NOMO-1 (cell line): ENCODE data around the gene SLC23A1.
"Not testable (repeated sequence)": the region's sequence is repeated elsewhere in the genome, so short reads cannot be mapped to it uniquely, and the experiment has no call there.

Experiments used
- DNase-seq, 2 experiments: peaks; one replicate each; lab custom pipeline; 2025; ENCODE audit not compliant: unreplicated experiment in 2 of 2; lab: John Stamatoyannopoulos, UW

SLC23A1 gene

GRCh38 chr5:139383275-139383992, at the start of gene SLC23A1:
SLC23A1 (minus strand) TSS chr5:139383297; CDS start chr5:139383253, 44 bp downstream.
- no peak for DNase-seq

DNA sequence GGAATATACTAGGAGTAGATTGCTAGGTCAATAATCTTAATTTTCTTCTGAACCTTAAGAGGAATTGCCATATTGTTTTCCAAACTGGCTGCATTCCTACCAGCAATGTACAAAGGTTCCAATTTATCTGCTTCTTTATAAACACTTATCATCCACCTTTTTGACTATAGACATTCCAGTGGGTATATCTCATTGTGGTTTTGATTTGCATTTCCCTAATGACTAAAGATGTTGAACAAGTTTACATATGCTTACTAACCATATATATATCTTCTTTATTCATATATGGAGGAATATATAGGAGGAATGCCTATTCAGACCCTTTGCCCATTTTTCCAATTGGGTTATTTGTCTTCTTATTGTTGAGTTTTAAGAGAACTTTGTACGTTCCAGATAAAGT, 48.6 kb upstream of the SLC23A1 start:
- no peak for DNase-seq

DNA sequence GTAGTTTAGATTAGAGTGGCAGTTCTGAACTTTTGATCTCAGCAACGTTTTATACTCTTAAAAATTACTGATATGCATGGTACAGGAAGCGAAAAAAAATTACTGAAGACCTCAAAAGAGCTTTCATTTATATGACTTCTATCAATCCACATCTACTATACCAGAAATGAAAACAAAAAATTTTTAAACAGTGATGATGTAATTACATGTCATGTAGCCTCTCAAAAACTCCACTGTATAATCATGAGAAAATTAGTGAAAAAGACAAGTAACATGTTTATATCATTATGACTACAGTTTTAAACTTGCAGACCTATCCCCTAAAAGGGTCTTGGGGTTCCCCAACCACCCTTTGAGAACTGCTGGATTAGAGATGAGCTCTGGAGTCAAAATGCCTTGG, 46.9 kb upstream of the SLC23A1 start:
- DNase-seq: no peak

DNA sequence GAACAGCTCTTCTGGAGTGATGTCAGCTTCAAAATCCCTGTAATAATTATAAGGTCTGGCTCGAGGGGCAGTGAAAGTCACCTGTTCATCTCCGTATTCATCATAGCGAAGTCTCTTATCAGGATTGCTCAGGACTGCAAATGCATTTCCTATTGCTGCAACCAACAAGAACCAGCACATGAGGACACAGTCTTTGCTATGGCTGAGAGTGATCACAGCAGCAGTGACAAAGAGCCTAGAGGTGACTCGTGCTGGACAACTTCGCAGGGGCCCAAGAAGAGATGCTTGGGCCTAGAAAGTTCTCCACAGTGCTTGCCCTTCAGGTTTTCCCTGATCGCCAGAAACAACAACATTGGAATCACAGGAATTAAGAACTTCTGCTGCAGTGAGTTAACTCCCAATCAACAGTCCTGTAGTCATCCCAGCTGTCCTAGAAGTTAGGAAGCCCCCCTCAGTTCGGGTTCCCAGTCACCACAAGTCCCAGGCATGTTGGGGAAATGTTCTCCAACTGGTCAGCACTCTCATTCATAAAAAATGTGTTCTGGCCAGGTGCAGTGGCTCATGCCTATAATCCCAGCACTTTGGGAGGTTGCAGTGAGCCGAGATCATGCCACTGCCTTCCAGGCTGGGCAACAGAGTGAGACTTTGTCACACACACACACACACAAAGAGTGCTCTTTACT, 43.2 kb upstream of the SLC23A1 start:
- DNase-seq: no peak

DNA sequence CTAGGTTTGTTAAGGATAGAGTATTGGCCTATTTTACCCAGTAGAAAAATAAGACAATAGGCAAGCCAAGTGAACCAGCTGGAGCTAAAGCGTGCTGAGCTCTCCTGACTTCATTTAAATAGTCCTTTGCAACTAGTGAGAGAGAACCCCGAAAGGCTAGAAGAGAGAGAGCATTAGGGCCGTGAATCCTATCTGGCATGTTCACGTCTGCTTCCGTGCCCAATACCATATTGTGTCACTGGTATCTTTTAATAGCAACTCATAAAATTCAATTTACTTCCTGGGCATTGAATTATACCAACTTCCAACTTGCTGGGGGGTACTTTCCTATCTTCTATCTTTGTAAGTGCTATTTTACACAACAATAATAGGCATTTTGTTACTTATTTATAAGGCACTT, 42.4 kb upstream of the SLC23A1 start:
- DNase-seq: no peak

DNA sequence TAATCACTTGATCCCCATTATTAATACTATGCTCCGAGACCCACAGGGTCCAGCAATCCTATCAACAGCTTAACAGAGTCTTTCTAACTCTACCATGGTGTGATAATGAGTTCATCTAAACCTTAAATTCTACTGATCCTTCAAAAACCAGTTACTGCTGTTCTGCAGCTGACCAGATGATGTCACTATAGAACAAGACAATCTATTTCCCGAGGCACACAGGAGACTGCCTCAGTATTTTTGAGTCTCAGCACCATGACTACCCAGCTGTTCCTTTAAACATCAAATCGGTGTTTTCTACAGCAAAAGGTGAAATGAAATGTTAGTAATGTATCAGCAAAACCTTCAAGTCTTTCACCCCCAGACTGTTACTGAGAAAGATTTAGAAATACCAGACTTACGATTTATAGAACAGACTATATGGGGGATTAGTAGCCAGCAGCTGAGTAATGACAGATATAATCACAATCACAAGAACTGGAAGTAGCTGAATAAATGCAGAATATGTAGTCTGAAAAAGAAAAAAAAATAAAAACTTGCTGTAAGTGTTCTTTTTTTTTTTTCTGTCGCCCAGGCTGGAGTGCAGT, 39.3 kb upstream of the SLC23A1 start:
- peak; percentile 46 to 81 for DNase-seq

GRCh38 chr5:139419226-139420192, 36.4 kb upstream of the SLC23A1 start:
- no peak for DNase-seq

DNA sequence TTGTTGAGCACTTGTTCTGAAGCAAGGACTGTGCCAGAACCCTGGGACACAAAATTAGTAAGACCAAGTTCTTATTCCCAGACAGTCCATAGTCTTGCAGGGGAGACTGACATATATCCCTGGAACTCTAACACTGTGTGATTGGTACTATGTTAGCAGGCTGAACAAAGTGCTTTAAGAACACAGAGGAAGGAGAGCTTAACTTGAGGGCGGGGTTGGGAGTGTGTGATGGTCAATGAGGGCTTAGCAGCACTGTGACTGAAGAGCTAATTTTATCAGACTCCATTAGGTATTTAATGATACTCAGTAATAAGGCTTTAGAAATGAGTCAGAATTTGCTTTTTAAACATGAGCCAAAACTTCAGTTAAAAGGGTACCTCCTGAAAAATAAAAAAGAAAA, 35.7 kb upstream of the SLC23A1 start:
- no peak for DNase-seq

GRCh38 chr5:139417214-139417613, 34.1 kb upstream of the SLC23A1 start:
- peak in 1 of 2 experiments; percentile 5 for DNase-seq

DNA sequence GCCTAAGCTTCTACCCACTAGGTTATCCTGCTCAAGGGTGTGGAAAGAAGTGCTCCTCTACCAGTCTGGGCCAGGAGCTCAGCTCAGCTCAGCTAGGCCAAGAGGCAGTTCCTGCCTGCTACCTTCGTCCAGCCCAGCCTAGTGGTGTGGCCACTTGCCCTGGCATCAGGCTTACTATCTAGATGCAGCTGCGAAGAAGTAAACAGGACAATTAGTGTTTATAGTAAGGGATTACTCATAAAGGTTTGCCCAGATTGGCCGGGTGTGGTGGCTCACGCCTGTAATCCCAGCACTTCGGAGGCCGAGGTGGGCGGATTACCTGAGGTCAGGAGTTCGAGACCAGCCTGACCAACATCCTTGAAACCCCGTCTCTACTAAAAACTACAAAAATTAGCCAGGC, 33.6 kb upstream of the SLC23A1 start:
- DNase-seq: no peak

GRCh38 chr5:139415869-139416268, 32.8 kb upstream of the SLC23A1 start:
- DNase-seq: no peak

- no peak for DNase-seq
Observed at GRCh38 chr5:139415221-139415861, 32.2 kb upstream of the SLC23A1 start.

- DNase-seq: no peak
Observed at GRCh38 chr5:139414581-139415130, 31.6 kb upstream of the SLC23A1 start.

GRCh38 chr5:139413963-139414362, 30.9 kb upstream of the SLC23A1 start:
- DNase-seq: no peak

DNA sequence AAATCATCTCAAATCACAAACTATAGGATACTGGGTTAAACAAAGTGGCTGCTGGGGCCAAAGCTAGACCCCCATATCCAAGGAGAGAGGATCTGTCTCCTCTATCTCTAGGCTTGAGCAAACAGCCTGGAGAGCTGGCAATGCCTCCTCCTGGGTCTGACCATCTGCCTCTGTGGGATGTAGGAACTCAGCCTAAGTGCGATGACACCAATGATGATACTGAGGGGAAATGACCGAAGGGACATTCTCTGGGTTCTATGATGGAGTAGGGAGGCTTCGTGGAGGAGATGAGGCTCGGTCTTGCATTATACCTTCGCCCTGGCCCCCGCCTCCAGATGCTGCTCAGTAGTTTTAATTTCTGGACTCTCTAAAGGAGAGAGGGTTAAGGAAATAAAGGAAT, 30.1 kb upstream of the SLC23A1 start:
- no peak for DNase-seq

DNA sequence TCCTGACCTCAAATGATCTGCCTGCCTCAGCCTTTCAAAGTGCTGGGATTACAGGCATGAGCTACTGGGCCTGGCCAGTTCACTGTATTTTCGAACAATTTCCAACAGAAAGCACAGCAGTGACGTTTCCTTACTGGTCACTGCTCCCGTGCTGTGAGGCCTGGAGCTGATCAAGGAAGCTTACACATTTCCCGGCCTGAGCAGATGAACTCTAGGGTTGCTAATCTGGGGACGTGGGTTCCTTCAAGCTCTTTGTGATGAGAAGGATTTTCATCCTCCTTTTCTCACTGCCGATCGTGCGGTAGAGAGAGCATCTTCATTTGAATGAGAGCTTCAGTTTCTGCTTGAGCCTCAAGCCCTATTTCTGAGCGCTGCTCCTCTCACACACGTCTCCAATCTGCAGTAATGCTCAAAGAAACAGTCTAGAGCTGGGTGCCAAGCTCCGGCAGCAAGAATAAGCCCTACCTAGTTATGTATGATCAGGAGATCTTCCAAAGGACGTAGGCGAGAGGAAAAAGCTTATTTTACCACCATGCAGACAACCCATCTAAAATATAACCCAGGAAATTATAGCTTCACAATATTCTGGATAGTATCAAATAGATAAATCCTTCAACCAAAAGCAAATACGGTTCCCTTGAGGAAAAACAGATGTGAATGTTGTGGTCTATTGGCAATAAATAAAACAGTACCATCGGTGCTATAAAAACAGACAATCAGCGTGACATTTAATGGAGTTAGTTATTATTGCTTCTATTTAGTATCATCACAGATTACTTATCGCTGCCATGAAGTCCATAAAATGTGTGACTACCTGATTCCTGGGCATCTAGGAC, 28.1 kb upstream of the SLC23A1 start:
- DNase-seq: no peak

GRCh38 chr5:139410121-139410992, 27.3 kb upstream of the SLC23A1 start:
- DNase-seq: no peak

DNA sequence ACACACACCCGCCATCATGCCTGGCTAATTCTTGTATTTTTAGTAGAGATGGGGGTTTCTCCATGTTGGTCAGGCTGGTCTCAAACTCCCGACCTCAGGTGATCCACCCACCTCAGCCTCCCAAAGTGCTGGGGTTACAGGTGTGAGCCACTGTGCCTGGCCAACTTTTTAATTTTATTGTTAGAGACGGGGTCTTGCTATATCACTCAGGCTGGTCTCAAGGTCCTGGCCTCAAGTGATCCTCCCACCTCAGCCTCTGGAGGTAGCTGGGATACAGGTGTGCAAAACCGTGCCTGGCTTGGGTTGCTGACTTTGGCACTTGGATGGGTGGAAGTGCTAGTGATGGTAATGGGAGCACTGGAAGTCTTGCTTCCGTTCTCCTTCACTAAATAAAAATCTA, 26.0 kb upstream of the SLC23A1 start:
- DNase-seq: not testable (repeated sequence)
